Fibroblast of mammary gland (primary cell): ENCODE measurements around the gene TUBA8.
"Not testable (repeated sequence)": the region's sequence is repeated elsewhere in the genome, so short reads cannot be mapped to it uniquely, and the experiment has no call there.

Source experiments
- DNase-seq: peaks from one replicate; pipeline ENCODE4 v3.0.0-alpha.2; 2010; ENCODE audit warnings: low read depth
- H3K4me3 ChIP-seq: 2 replicates; pipeline ENCODE4 v1.5.1; 2011; ENCODE audit warnings: low read depth, mild to moderate bottlenecking, low read length, moderate library complexity; ENCODE audit not compliant: control insufficient read depth

TUBA8 gene

GRCh38 chr22:18172776-18173175 lies 62.2 kb downstream of the TUBA8 start:
- H3K4me3 ChIP-seq, DNase-seq: not testable (repeated sequence)

DNA sequence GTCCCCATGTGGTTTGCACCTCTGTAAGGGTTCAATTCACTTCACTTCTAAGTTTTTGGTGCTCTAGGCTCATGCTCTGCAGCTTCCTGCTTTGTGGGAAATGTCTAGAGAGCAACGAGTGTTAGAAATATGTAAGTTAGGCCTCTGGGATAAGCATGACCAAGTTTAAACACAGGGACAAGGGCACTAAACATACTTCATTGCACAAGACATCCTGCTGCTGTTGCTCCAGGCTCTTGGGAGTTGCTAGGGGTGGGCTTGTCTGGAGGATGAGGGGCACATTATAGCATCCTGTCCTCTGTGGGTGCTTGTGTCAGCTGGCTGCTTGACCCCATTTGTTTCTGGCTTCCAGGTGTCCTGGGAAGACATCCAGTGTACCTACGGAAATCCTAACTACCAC lies 62.8 kb downstream of the TUBA8 start:
- not testable (repeated sequence) for H3K4me3 ChIP-seq, DNase-seq
